IPS DF 4.7 (cell line): ENCODE data around the gene TMA7B.

ENCODE experiments used
- DNase-seq: peaks from one replicate; pipeline ENCODE4 v3.0.0-alpha.2; 2013; ENCODE audit warnings: low spot score; ENCODE audit errors: extremely low read depth

The TMA7B gene

GRCh38 chr22:39932918-39933649 lies 27.1 kb upstream of the TMA7B start:
- DNase-seq, result peak; percentile 84

- no peak for DNase-seq
Measured at GRCh38 chr22:39933741-39934140, 26.5 kb upstream of the TMA7B start.

GRCh38 chr22:39935116-39935515 lies 25.1 kb upstream of the TMA7B start:
- no peak for DNase-seq

GRCh38 chr22:39935612-39936011 lies 24.6 kb upstream of the TMA7B start:
- DNase-seq, result no peak

- DNase-seq, result no peak
Measured at GRCh38 chr22:39936523-39937145, 23.6 kb upstream of the TMA7B start.

- no peak for DNase-seq
Measured at GRCh38 chr22:39937906-39938305, 22.3 kb upstream of the TMA7B start.

- no peak for DNase-seq
Measured at GRCh38 chr22:39938509-39939111, 21.6 kb upstream of the TMA7B start.

GRCh38 chr22:39939830-39940229 lies 20.4 kb upstream of the TMA7B start:
- no peak for DNase-seq

GRCh38 chr22:39940757-39941305 lies 19.4 kb upstream of the TMA7B start:
- DNase-seq, result no peak

GRCh38 chr22:39941601-39942000 lies 18.6 kb upstream of the TMA7B start:
- no peak for DNase-seq

- no peak for DNase-seq
Measured at GRCh38 chr22:39942439-39943230, 17.6 kb upstream of the TMA7B start.

- no peak for DNase-seq
Measured at GRCh38 chr22:39943337-39943736, 16.9 kb upstream of the TMA7B start.

GRCh38 chr22:39943953-39944872 lies 16.0 kb upstream of the TMA7B start:
- DNase-seq, result no peak

GRCh38 chr22:39946126-39946502 lies 14.1 kb upstream of the TMA7B start:
- no peak for DNase-seq

GRCh38 chr22:39946503-39947219 lies 13.5 kb upstream of the TMA7B start:
- no peak for DNase-seq

GRCh38 chr22:39947220-39948216 lies 12.7 kb upstream of the TMA7B start:
- DNase-seq, result no peak

- no peak for DNase-seq
Measured at GRCh38 chr22:39949964-39950737, 10.0 kb upstream of the TMA7B start.
